HepG2 (cell line): ENCODE data around the gene PWP1. TPM values are rescaled to one million over a fixed set of nuclear protein-coding genes. Genes with fewer than 3 reads are reported as not detected.

Experiments used
- AHR ChIP-seq: IDR thresholded peaks from 2 replicates; pipeline ENCODE4 v1.6.1; 2018; ENCODE audit warnings: missing genetic modification reagents, missing compliant biosample characterization
- BCL6 ChIP-seq: IDR thresholded peaks from 2 replicates; pipeline ENCODE4 v1.6.1; 2016; ENCODE audit warnings: missing genetic modification reagents, missing compliant biosample characterization
- EEA1 ChIP-seq: sonication (generic); formaldehyde crosslinking; IDR thresholded peaks from 2 replicates; pipeline ENCODE4 v1.5.1; 2020; ENCODE audit warnings: mild to moderate bottlenecking, missing genetic modification reagents, borderline replicate concordance
- ELF1 ChIP-seq: sonication (generic); formaldehyde crosslinking; IDR thresholded peaks from 2 replicates; pipeline ENCODE4 v1.4.0; 2020; ENCODE audit warnings: missing genetic modification reagents
- FOXA3 ChIP-seq: IDR thresholded peaks from 2 replicates; pipeline ENCODE4 v1.6.1; 2016; ENCODE audit warnings: missing genetic modification reagents, missing compliant biosample characterization
- GLI4 ChIP-seq: sonication (generic); formaldehyde crosslinking; IDR thresholded peaks from 2 replicates; pipeline ENCODE4 v1.5.1; 2020; ENCODE audit warnings: missing genetic modification reagents, mild to moderate bottlenecking, moderate library complexity, borderline replicate concordance
- LCORL ChIP-seq, 2 experiments: fragments of 450-650 bp in 1 of 2; sonication (generic) in 1 of 2; formaldehyde crosslinking in 1 of 2; IDR thresholded peaks; 2 replicates each; pipeline versions ENCODE4 v1.5.0 to v1.6.1; 2017 to 2020; ENCODE audit warnings: antibody characterized with exemption in 1 of 2, missing genetic modification reagents in 1 of 2
- MBD4 ChIP-seq: IDR thresholded peaks from 2 replicates; pipeline ENCODE4 v1.6.1; 2012; ENCODE audit warnings: low read length, inconsistent platforms, borderline replicate concordance
- MED8 ChIP-seq: sonication (generic); formaldehyde crosslinking; IDR thresholded peaks from 2 replicates; pipeline ENCODE4 v1.8.1; 2023; ENCODE audit warnings: mild to moderate bottlenecking, missing genetic modification reagents; ENCODE audit not compliant: insufficient replicate concordance
- MIER3 ChIP-seq: IDR thresholded peaks from 2 replicates; pipeline ENCODE4 v1.6.1; 2016; ENCODE audit warnings: missing compliant biosample characterization, borderline replicate concordance
- MLLT10 ChIP-seq: sonication (generic); formaldehyde crosslinking; IDR thresholded peaks from 2 replicates; pipeline ENCODE4 v1.4.0; 2020; ENCODE audit warnings: missing genetic modification reagents
- PHF5A ChIP-seq: IDR thresholded peaks from one replicate; pipeline ENCODE4 v1.6.1; 2018; ENCODE audit warnings: low read depth, missing genetic modification reagents; ENCODE audit not compliant: unreplicated experiment
- SP2 ChIP-seq: sonication (generic); formaldehyde crosslinking; IDR thresholded peaks from 2 replicates; pipeline ENCODE4 v1.5.1; 2020; ENCODE audit warnings: mild to moderate bottlenecking, missing genetic modification reagents
- SRY ChIP-seq: sonication (generic); formaldehyde crosslinking; IDR thresholded peaks from 2 replicates; pipeline ENCODE4 v1.8.0; 2022; ENCODE audit warnings: mild to moderate bottlenecking, missing genetic modification reagents
- TCF7L2 ChIP-seq: IDR thresholded peaks from 2 replicates; pipeline ENCODE4 v1.6.1; 2011; ENCODE audit warnings: mild to moderate bottlenecking, low read depth, low read length, moderate library complexity
- ZNF232 ChIP-seq: sonication (generic); formaldehyde crosslinking; IDR thresholded peaks from 2 replicates; pipeline ENCODE4 v1.4.0; 2020; ENCODE audit warnings: missing genetic modification reagents, borderline replicate concordance
- ZNF264 ChIP-seq: sonication (generic); formaldehyde crosslinking; IDR thresholded peaks from 2 replicates; pipeline ENCODE4 v1.4.0; 2020; ENCODE audit warnings: missing genetic modification reagents
- ZNF335 ChIP-seq: sonication (generic); formaldehyde crosslinking; IDR thresholded peaks from 2 replicates; pipeline ENCODE4 v1.4.0; 2020; ENCODE audit warnings: missing genetic modification reagents
- ZNF510 ChIP-seq: sonication (generic); formaldehyde crosslinking; IDR thresholded peaks from 2 replicates; pipeline ENCODE4 v1.4.0; 2020; ENCODE audit warnings: low read depth, mild to moderate bottlenecking, missing genetic modification reagents
- ZNF564 ChIP-seq: sonication (generic); formaldehyde crosslinking; IDR thresholded peaks from 2 replicates; pipeline ENCODE4 v1.8.1; 2023; ENCODE audit warnings: mild to moderate bottlenecking, missing genetic modification reagents
- ZNF766 ChIP-seq: sonication (generic); formaldehyde crosslinking; IDR thresholded peaks from 2 replicates; pipeline ENCODE4 v1.5.0; 2020; ENCODE audit warnings: missing genetic modification reagents, borderline replicate concordance
- ZSCAN20 ChIP-seq: sonication (generic); formaldehyde crosslinking; IDR thresholded peaks from 2 replicates; pipeline ENCODE4 v1.4.0; 2020; ENCODE audit warnings: missing genetic modification reagents, mild to moderate bottlenecking, borderline replicate concordance
- polyA plus RNA-seq, 8 experiments: library from polyadenylated mRNA; depleted of rRNA in 3 of 8; stranded (reverse) in 7 of 8; unstranded in 1 of 8; fragments of >200 nt; fragmentation: Illumina TruSeq in 4 of 8; extraction: Trizol in 4 of 8; gene quantifications; 2 replicates each; pipeline versions ENCODE4 v1.2.1 to v1.2.3, GENCODE V29; 2011 to 2016; ENCODE audit warnings: low read depth in 4 of 8, missing spikeins in 1 of 8, mixed read lengths in 1 of 8; ENCODE audit not compliant: insufficient read depth in 1 of 8
- total RNA-seq, 5 experiments: library from RNA; depleted of rRNA; stranded (reverse); fragments of >200 nt; fragmentation: Illumina TruSeq; extraction: Trizol; gene quantifications; 2 replicates each; pipeline ENCODE4 v1.2.3, GENCODE V29; 2016; ENCODE audit warnings: low read depth in 1 of 5
- TF ChIP-seq, protein P1 (sequence below): sonication (generic); formaldehyde crosslinking; IDR thresholded peaks from 2 replicates; pipeline ENCODE4 v1.5.0; 2020; ENCODE audit warnings: missing genetic modification reagents, mild to moderate bottlenecking, borderline replicate concordance
- TF ChIP-seq, protein P2 (sequence below): sonication (generic); formaldehyde crosslinking; IDR thresholded peaks from 2 replicates; pipeline ENCODE4 v1.4.0; 2020; ENCODE audit warnings: missing genetic modification reagents, borderline replicate concordance

PWP1 gene
- total and polyA plus RNA-seq, 2 of the 13 experiments (the other 11 are each of a cell fraction or from before 2014, with no cell fraction given) = 65.9 to 70.2 TPM

DNA sequence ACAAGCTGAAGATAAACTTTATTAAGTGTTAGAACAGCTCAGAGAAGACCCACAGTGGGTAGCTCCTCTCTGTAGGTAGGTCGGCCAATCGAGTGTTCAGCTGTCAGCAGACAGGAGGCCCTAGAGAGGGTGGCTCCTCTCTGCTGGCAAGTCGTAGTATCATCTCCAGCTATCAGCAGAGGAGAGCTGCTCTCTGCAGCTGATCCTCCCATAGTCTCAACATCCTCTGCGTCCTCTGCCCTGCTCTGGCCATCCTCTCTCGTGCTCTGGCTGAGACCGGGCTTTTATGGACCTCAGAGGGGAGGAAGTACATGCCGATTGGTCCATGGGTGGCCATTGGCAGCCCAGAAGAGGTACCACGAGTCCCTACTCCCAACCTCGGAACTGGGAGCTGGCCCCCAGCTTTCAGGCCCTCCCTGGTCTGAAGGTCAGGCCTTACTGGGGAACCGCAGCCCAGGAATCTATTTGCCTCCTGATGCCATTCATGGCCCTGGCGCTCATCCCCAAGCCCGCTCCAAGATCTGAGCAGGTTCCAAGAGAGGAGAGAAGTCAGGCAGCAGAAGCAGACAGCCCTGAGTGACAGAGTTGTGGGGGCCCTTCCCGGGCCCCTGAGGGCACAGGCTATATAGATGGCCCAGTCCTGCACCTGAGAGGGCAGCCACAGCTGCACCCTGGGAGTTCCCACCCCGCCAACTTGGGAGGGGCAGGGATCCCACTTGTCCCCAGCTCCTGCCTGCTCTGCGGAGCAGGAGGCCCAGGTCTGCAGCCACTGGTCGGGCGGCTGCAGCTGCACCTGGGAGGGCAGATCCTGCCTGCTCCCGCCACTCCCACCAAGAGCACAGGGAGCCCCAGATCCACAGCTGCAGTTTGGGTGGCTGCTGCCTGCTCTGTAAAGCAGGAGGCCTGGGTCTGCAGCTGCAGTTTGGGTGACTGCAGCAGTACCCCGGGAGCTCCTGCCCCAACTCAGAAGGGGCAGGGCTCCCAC is 3.5 kb upstream of the PWP1 start (continued):
- TF ChIP-seq BCL6 (CRISPR knock-in tag) (no peak; the same call in 1 of the 2 replicates), FOXA3 (CRISPR knock-in tag) (peak; percentile 31; the same call in 1 of the 2 replicates), ZNF264 (peak; percentile 65; the same call in 1 of the 2 replicates), TCF7L2 (no peak), ZNF564 (no peak), ZNF510 (CRISPR knock-in tag) (no peak), SRY (CRISPR knock-in tag) (no peak), PHF5A (CRISPR knock-in tag) (no peak), LCORL (IDR thresholded peaks at IDR 0.05) (no peak), LCORL (CRISPR knock-in tag; IDR thresholded peaks at IDR 0.05) (0 out of 2 replicates have a peak, but pooled peaks have one; percentile 48), ZNF232 (CRISPR knock-in tag) (peak; percentile 55; the same call in 1 of the 2 replicates), MIER3 (peak; percentile 67; the same call in 1 of the 2 replicates), ZNF766 (CRISPR knock-in tag) (0 out of 2 replicates have a peak, but pooled peaks have one; percentile 66), EEA1 (peak; percentile 64; the same call in 1 of the 2 replicates), ZNF335 (CRISPR knock-in tag) (peak; percentile 86; the same call in 1 of the 2 replicates), SP2 (CRISPR knock-in tag) (0 out of 2 replicates have a peak, but pooled peaks have one; percentile 7), ZSCAN20 (CRISPR knock-in tag) (no peak), ELF1 (peak; percentile 79), MLLT10 (CRISPR knock-in tag) (no peak), MBD4 (no peak), MED8 (CRISPR knock-in tag) (peak; percentile 49), AHR (CRISPR knock-in tag) (no peak), GLI4 (CRISPR knock-in tag) (no peak)
- TF ChIP-seq, protein P1, sequence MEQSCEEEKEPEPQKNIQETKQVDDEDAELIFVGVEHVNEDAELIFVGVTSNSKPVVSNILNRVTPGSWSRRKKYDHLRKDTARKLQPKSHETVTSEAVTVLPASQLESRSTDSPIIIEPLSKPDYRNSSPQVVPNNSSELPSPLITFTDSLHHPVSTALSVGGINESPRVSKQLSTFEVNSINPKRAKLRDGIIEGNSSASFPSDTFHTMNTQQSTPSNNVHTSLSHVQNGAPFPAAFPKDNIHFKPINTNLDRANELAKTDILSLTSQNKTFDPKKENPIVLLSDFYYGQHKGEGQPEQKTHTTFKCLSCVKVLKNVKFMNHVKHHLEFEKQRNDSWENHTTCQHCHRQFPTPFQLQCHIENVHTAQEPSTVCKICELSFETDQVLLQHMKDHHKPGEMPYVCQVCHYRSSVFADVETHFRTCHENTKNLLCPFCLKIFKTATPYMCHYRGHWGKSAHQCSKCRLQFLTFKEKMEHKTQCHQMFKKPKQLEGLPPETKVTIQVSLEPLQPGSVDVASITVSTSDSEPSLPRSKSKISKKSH (CRISPR knock-in tag) = peak; percentile 45
- TF ChIP-seq, protein P2, sequence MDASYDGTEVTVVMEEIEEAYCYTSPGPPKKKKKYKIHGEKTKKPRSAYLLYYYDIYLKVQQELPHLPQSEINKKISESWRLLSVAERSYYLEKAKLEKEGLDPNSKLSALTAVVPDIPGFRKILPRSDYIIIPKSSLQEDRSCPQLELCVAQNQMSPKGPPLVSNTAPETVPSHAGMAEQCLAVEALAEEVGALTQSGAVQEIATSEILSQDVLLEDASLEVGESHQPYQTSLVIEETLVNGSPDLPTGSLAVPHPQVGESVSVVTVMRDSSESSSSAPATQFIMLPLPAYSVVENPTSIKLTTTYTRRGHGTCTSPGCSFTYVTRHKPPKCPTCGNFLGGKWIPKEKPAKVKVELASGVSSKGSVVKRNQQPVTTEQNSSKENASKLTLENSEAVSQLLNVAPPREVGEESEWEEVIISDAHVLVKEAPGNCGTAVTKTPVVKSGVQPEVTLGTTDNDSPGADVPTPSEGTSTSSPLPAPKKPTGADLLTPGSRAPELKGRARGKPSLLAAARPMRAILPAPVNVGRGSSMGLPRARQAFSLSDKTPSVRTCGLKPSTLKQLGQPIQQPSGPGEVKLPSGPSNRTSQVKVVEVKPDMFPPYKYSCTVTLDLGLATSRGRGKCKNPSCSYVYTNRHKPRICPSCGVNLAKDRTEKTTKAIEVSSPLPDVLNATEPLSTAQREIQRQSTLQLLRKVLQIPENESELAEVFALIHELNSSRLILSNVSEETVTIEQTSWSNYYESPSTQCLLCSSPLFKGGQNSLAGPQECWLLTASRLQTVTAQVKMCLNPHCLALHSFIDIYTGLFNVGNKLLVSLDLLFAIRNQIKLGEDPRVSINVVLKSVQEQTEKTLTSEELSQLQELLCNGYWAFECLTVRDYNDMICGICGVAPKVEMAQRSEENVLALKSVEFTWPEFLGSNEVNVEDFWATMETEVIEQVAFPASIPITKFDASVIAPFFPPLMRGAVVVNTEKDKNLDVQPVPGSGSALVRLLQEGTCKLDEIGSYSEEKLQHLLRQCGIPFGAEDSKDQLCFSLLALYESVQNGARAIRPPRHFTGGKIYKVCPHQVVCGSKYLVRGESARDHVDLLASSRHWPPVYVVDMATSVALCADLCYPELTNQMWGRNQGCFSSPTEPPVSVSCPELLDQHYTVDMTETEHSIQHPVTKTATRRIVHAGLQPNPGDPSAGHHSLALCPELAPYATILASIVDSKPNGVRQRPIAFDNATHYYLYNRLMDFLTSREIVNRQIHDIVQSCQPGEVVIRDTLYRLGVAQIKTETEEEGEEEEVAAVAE (CRISPR knock-in tag) = peak; percentile 55; the same call in 1 of the 2 replicates
